ENCODE data around the gene BIN2. TPM values are rescaled to one million over a fixed set of nuclear protein-coding genes. Genes with fewer than 3 reads are reported as not detected.

BIN2 gene
- 0.52 and 0.57 TPM in 2 replicates for polyA plus RNA-seq (2011; rRNA removed)
- 0.15 and 0.16 TPM in 2 replicates for polyA plus RNA-seq (2012; cell fraction: cytosol; rRNA removed)
- 0.06 and 0.15 TPM in 2 replicates for polyA plus RNA-seq (2012; cell fraction: nucleus; rRNA removed)
- 0.05 to 0.08 TPM in 2 of 3 replicates, not detected in the other for polyA plus RNA-seq (2017; fragmentation: RNase III; extraction: RNeasy Plus Mini Kit Qiagen cat#74134 plus additional on column Dnase treatment)
- 0.21 and 0.63 TPM in 2 replicates for polyA minus RNA-seq (2011; rRNA and poly(A)+ RNA removed)

DNA sequence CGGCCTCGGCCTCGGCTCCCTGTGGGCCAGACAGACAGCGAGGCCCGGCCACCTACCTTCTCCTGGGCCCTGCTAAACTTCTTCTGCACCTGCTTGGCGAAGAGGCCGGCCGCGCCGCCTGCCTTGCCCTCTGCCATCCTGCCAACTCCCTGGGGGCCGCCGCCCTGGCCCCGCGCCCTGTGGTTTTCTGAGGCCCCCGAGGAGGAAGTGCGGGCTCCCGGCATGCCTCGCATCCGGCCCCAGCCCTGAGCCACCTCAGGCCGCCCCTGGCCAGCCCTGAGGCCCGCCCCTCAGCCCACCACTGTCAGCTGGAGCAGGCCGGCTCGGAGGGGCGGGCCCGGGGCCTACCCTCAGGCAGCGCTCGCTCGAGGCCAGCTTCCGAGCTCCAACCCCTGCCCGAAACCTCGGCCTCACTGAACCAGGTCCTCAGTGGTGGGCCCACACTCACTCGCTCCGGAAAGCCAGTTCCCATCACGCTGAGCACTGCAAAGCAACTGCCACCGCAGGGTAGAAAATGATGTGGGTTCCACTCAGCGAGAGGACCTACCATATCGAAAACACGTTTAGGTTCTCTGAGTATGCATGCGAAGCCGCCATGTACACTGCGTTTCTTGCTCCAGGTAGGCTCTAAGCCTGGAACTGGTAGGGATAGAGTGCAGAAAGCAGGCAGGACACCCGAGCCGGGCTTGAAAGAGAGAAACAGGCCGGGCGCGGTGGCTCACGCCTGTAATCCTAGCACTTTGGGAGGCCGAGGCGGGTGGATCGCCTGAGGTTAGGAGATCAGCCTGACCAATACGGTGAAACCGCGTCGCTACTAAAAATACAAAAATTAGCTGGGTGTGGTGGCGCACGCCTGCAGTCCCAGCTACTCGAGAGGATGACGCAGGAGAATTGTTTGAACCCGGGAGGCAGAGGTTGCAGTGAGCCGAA is at the start of gene BIN2:
TSS of gene BIN2 (minus strand) at position 209 of the 930 bp plus-strand sequence. CDS start at position 137, 72 bp downstream.
- ChIA-PET CTCF (interaction anchor here (1.0 to 1.4 kb wide), 2 partner anchors 10 to 17 kb away, joined by 3 to 4 read pairs; no protein-coding TSS in a partner anchor), POLR2A (no interaction called here)
- TF ChIP-seq, protein P1, sequence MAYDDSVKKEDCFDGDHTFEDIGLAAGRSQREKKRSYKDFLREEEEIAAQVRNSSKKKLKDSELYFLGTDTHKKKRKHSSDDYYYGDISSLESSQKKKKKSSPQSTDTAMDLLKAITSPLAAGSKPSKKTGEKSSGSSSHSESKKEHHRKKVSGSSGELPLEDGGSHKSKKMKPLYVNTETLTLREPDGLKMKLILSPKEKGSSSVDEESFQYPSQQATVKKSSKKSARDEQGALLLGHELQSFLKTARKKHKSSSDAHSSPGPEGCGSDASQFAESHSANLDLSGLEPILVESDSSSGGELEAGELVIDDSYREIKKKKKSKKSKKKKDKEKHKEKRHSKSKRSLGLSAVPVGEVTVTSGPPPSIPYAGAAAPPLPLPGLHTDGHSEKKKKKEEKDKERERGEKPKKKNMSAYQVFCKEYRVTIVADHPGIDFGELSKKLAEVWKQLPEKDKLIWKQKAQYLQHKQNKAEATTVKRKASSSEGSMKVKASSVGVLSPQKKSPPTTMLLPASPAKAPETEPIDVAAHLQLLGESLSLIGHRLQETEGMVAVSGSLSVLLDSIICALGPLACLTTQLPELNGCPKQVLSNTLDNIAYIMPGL (CRISPR knock-in tag; IDR thresholded peaks at IDR 0.05; ENCODE audit: borderline replicate concordance), result no peak
- TF ChIP-seq HDAC2 (IDR thresholded peaks at IDR 0.05) (no peak), MYC (IDR thresholded peaks at IDR 0.05; ENCODE audit: borderline replicate concordance, low read length) (no peak)
- Histone ChIP-seq H3K4me3 (no peak within 1 kb of the TSS), H3K4me2 (no peak within 1 kb of the TSS), H3K4me1 (peaks cover 33% of the 10 kb centered on the region), H3K27ac (peak within 1 kb of the TSS in 1 of 2 experiments; percentile 26; a peak in 1 of 6 replicates), H3K9me3 (no peaks in the 10 kb centered on the region)
- DNase-seq (ENCODE audit: low read depth in 1 of 2, low spot score in 1 of 2), result no peak
- 94% methylated on average over 48 of the region's 60 CpGs for WGBS (ENCODE audit: missing lambda C conversion rate)
- FAIRE-seq, result no peak
- no peak for ATAC-seq

DNA sequence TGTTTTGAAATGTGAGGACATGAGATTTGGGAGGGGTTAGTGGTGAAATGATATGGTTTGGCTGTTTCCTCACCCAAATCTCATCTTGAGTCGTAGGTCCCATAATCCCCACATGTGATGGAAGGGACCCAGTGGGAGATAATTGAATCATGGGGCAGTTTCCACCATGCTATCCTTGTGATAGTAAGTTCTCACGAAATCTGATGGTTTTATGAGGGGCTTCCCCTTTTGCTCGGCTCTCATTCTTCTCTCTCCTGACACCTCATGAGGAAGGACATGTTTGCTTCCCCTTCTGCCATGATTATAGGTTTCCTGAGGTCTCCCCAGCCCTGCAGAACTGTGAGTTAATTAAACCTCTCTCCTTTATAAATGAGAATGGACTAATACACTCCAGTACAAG is 49.2 kb upstream of the BIN2 start:
- Histone ChIP-seq H3K27ac (peak overlapping the region in 1 of 2 experiments; percentile 94; a peak in 3 of 6 replicates), H3K9me3 (no peaks in the 10 kb centered on the region), H3K4me2 (no peak overlapping the region), H3K4me3 (no peak overlapping the region), H3K4me1 (peaks cover 20% of the 10 kb centered on the region)
- WGBS (ENCODE audit: missing lambda C conversion rate), result 82% methylated on average over 3 of the region's 3 CpGs
- ATAC-seq, result no peak
- TF ChIP-seq, protein P2, sequence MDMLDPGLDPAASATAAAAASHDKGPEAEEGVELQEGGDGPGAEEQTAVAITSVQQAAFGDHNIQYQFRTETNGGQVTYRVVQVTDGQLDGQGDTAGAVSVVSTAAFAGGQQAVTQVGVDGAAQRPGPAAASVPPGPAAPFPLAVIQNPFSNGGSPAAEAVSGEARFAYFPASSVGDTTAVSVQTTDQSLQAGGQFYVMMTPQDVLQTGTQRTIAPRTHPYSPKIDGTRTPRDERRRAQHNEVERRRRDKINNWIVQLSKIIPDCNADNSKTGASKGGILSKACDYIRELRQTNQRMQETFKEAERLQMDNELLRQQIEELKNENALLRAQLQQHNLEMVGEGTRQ (IDR thresholded peaks at IDR 0.05), result 0 out of 2 replicates have a peak, but pooled peaks have one; percentile 1
- TF ChIP-seq, protein P3, sequence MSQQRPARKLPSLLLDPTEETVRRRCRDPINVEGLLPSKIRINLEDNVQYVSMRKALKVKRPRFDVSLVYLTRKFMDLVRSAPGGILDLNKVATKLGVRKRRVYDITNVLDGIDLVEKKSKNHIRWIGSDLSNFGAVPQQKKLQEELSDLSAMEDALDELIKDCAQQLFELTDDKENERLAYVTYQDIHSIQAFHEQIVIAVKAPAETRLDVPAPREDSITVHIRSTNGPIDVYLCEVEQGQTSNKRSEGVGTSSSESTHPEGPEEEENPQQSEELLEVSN (IDR thresholded peaks at IDR 0.05; ENCODE audit: borderline replicate concordance, low read depth), result no peak
- CTCF ChIA-PET, result interaction anchor here (1.0 to 3.5 kb wide), 6 partner anchors 10 to 52 kb away, joined by 3 to 15 read pairs (median 4); partner anchors contain the start of genes GALNT6 and SLC4A8
- FAIRE-seq, result no peak
- DNase-seq (ENCODE audit: low read depth in 1 of 2, low spot score in 1 of 2), result no peak
- POLR2A ChIA-PET, result no interaction called here

DNA sequence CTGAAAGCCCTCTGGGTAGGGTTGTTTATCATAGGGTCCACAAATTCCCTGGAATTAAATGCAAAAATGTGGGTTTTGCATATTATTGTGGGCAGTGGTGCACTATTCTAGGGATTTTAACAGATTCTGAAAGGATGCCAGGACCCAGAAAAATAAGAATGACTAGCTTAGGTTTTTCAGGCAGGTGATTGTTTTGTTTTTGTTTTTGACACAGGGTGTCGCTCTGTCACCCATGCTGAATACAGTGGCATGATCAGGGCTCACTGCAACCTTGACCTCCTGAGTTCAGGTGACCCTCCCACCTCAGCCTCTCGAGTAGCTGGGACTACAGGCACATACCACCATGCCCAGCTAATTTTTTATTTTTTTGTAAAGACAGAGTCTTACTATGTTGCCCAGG is 48.0 kb upstream of the BIN2 start:
- WGBS (ENCODE audit: missing lambda C conversion rate), result 77% methylated on average over 2 of the region's 2 CpGs
- DNase-seq (ENCODE audit: low read depth in 1 of 2, low spot score in 1 of 2), result no peak

DNA sequence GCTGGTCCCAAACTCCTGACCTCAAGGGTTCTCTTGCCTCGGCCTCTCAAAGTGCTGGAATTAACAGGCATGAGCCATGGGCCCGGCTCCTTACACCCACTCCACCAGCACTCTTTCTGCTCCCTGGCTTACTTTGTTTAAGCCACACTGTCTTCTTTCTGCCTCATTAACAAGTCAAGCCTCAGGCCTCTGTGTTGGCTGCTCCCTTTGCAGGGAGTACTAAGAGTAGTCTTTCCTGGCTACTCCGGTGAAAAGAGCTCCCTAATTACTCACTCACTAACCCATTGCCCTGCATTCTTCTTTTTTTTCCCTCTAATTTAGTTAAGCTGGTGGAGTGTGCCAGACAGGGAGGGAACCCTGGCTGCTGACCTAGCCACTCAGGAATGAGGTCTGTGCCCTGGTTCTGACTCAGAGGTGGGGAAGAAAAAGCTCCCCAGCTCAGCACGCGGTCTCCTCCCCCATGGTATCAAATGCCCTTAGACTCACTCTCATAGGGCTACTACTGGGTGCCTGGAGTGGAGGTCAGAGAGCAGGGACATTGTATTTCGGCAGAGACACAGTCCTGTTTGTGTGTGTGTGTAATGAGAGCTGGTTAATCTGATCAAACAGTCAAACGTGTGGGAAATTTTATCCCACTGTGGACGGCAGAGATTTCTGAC is 47.5 kb upstream of the BIN2 start:
- CTCF ChIA-PET, result interaction anchor here (0.6 to 3.5 kb wide), 15 partner anchors 10 to 654 kb away, joined by 3 to 15 read pairs (median 4); partner anchors contain the start of gene GALNT6
- WGBS (ENCODE audit: missing lambda C conversion rate), result 7% methylated on average over 8 of the region's 8 CpGs
- Histone ChIP-seq H3K27ac (peak overlapping the region; percentile 83 to 94), H3K4me1 (peaks cover 20% of the 10 kb centered on the region), H3K4me3 (no peak overlapping the region), H3K4me2 (peak overlapping the region; percentile 61), H3K9me3 (no peaks in the 10 kb centered on the region)
- DNase-seq (ENCODE audit: low read depth in 1 of 2, low spot score in 1 of 2) (peak; percentile 90 to 97), ATAC-seq (peak; percentile 98 to 99), FAIRE-seq (peak; percentile 59)
- POLR2A ChIA-PET, result interaction anchor here (0.6 to 1.5 kb wide), 7 partner anchors 9 to 608 kb away, joined by 3 to 8 read pairs (median 6); partner anchors contain the start of genes ATF1, CSRNP2, GALNT6 and SMAGP
- no peak for TF ChIP-seq EHF (CRISPR knock-in tag; IDR thresholded peaks at IDR 0.05)
- TF ChIP-seq MYC (IDR thresholded peaks at IDR 0.05; ENCODE audit: borderline replicate concordance, low read length), result 0 out of 2 replicates have a peak, but pooled peaks have one; percentile 69
- TF ChIP-seq NPAS2 (CRISPR knock-in tag; IDR thresholded peaks at IDR 0.05; ENCODE audit: borderline replicate concordance), result no peak
- TF ChIP-seq, protein P4, sequence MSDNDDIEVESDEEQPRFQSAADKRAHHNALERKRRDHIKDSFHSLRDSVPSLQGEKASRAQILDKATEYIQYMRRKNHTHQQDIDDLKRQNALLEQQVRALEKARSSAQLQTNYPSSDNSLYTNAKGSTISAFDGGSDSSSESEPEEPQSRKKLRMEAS (IDR thresholded peaks at IDR 0.05), result peak; percentile 96
- TF ChIP-seq FOSL2 (IDR thresholded peaks at IDR 0.05), result peak; percentile 62
- TF ChIP-seq FOSL2 (CRISPR knock-in tag; IDR thresholded peaks at IDR 0.05), result peak; percentile 89
- no peak for TF ChIP-seq ZC3H11A (IDR thresholded peaks at IDR 0.05)
- no peak for TF ChIP-seq ZNF302 (CRISPR knock-in tag; IDR thresholded peaks at IDR 0.05)
- no peak for TF ChIP-seq RCOR1 (IDR thresholded peaks at IDR 0.05; ENCODE audit: low read depth, low read length)
- no peak for TF ChIP-seq HOXA7 (CRISPR knock-in tag; IDR thresholded peaks at IDR 0.05)
- TF ChIP-seq, protein P2 (IDR thresholded peaks at IDR 0.05), result 0 out of 2 replicates have a peak, but pooled peaks have one; percentile 6
- no peak; a peak in 1 of 4 replicates for TF ChIP-seq CEBPB (IDR thresholded peaks at IDR 0.05)
- 0 out of 5 replicates have a peak, but pooled peaks of 1 of the 2 experiments have one; percentile 15 for TF ChIP-seq RAD21 (conservative IDR thresholded peaks at IDR 0.05 in 1 of 2, IDR thresholded peaks at IDR 0.05 in 1 of 2)
- TF ChIP-seq GATA3 (IDR thresholded peaks at IDR 0.05; ENCODE audit: borderline replicate concordance), result peak; percentile 52

More for the DNA sequence above, 48.0 kb upstream of the BIN2 start:
- Histone ChIP-seq H3K9me3 (no peaks in the 10 kb centered on the region), H3K4me3 (no peak overlapping the region), H3K4me1 (peaks cover 20% of the 10 kb centered on the region), H3K27ac (peak overlapping the region; percentile 83 to 94), H3K4me2 (peak overlapping the region; percentile 61)
- POLR2A ChIA-PET, result interaction anchor here (0.6 to 1.5 kb wide), 7 partner anchors 9 to 608 kb away, joined by 3 to 8 read pairs (median 6); partner anchors contain the start of genes ATF1, CSRNP2, GALNT6 and SMAGP
- TF ChIP-seq ZFP36 (IDR thresholded peaks at IDR 0.05; ENCODE audit: borderline replicate concordance, partially characterized antibody), result no peak
- TF ChIP-seq NR3C1 (IDR thresholded peaks at IDR 0.05), result no peak
- no peak for TF ChIP-seq CHD4 (IDR thresholded peaks at IDR 0.05; ENCODE audit: borderline replicate concordance)
- TF ChIP-seq RAD21 (conservative IDR thresholded peaks at IDR 0.05 in 1 of 2, IDR thresholded peaks at IDR 0.05 in 1 of 2), result 0 out of 5 replicates have a peak, but pooled peaks of 1 of the 2 experiments have one; percentile 19
- ATAC-seq (peak in 1 of 2 experiments; percentile 3; a peak in 1 of 6 replicates), FAIRE-seq (no peak)
- CTCF ChIA-PET, result interaction anchor here (0.6 to 3.5 kb wide), 16 partner anchors 11 to 653 kb away, joined by 3 to 15 read pairs (median 4); partner anchors contain the start of gene GALNT6
